ENCODE results near the gene PDIA4. TPM values are rescaled to one million over a fixed set of nuclear protein-coding genes. Genes with fewer than 3 reads are reported as not detected.

PDIA4 gene
- total and polyA plus RNA-seq, 2 of the 8 experiments (the other 6 are each of a cell fraction or from before 2014, with no cell fraction given), result 119 to 303 TPM

DNA sequence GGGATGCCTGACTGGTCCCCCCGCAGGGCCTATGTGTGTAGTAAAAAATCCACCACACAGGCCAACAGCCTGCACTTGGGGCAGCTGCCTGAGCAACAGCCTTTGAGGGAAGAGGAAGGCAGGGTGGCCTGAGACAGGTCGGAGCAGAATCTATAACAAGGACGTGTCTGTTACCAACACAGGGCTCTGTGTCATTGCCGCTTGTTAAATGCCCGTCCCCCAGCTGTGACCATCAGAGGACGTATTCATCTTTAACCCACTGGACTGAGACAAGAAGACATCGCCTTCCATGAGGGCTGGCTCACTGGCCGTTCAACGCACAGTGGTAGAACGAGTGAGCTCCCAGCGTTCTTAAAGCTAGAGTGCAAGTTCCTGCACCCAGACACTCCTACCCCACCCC, 7.8 kb downstream of the PDIA4 start:
- ChIA-PET POLR2A (ENCODE audit: partially characterized antibody) (interaction anchor here (0.7 to 1.8 kb wide), 3 partner anchors 9 to 33 kb away, joined by 3 to 5 read pairs (median 3); no protein-coding TSS in a partner anchor), CTCF (ENCODE audit: partially characterized antibody) (interaction anchor here (0.6 to 6.6 kb wide), 3 partner anchors 14 to 83 kb away, joined by 3 to 44 read pairs (median 3); no protein-coding TSS in a partner anchor)
- H3K14ac ChIP-seq (ENCODE audit: insufficient read length), result no peak overlapping the region
- H2BK20ac ChIP-seq (ENCODE audit: low read length), result no peak overlapping the region
- peaks cover 6 to 42% of the 10 kb centered on the region in 2 experiments for H3K79me2 ChIP-seq (ENCODE audit: control insufficient read depth in 1 of 2, insufficient read depth in 2 of 2, low read length in 2 of 2)
- H3K9me3 ChIP-seq (ENCODE audit: insufficient read depth in 2 of 2, low read depth in 1 of 2, low read length in 1 of 2), result no peaks in the 10 kb centered on the region
- no peak overlapping the region for H4K8ac ChIP-seq (ENCODE audit: extremely low read depth, insufficient read depth, low read length)
- no peak for DNase-seq (ENCODE audit: low read depth in 1 of 2, low spot score in 2 of 2)
- H3K23ac ChIP-seq (ENCODE audit: insufficient read length), result no peak overlapping the region
- H3K56ac ChIP-seq (replicated peaks; ENCODE audit: insufficient read length, low read depth, low read length), result no peak overlapping the region
- no peak overlapping the region for H3K4ac ChIP-seq (replicated peaks; ENCODE audit: insufficient read length, low read depth, low read length)
- no peak overlapping the region for H2BK15ac ChIP-seq (ENCODE audit: low read length)
- peaks cover 4 to 16% (median 9%) of the 10 kb centered on the region in 4 experiments for H3K4me1 ChIP-seq (replicated peaks in 1 of 4; ENCODE audit: control insufficient read depth in 3 of 4, insufficient read depth in 4 of 4, low read length in 3 of 4)
- H2BK120ac ChIP-seq (replicated peaks; ENCODE audit: low read depth, low read length), result no peak overlapping the region
- no peaks in the 10 kb centered on the region for H3K23me2 ChIP-seq (ENCODE audit: low read depth, low read length)
- H4K20me1 ChIP-seq (replicated peaks in 1 of 2; ENCODE audit: control insufficient read depth in 1 of 2, insufficient read depth in 2 of 2, low read length in 2 of 2), result peaks cover 0 to 18% of the 10 kb centered on the region in 2 experiments
- H4K5ac ChIP-seq (ENCODE audit: insufficient read length, low read depth, low read length), result no peak overlapping the region
- WGBS, 2 experiments (ENCODE audit: extremely low coverage in 1 of 2, insufficient coverage in 1 of 2, insufficient read length in 1 of 2, insufficient replicate concordance in 2 of 2, low coverage in 1 of 2, low lambda C conversion rate in 2 of 2, missing lambda C conversion rate in 1 of 2), result 93% methylated on average over 10 of the region's 11 CpGs; no CpG with 5 or more reads in 1 of the 2 experiments
- H4K91ac ChIP-seq (replicated peaks; ENCODE audit: insufficient read length, low read length), result no peak overlapping the region
- no peak overlapping the region for H2AK5ac ChIP-seq (ENCODE audit: low read depth, low read length)
- peaks cover 13% of the 10 kb centered on the region for H3K79me1 ChIP-seq (ENCODE audit: low read depth, low read length)
- H3K27ac ChIP-seq (ENCODE audit: low read depth, low read length), result no peak overlapping the region
- H3K9ac ChIP-seq (replicated peaks in 1 of 4; ENCODE audit: extremely low read depth in 1 of 4, low read depth in 3 of 4, low read length in 3 of 4), result no peak overlapping the region
- FAIRE-seq, result no peak
- H2AFZ ChIP-seq (ENCODE audit: low read length), result no peak overlapping the region
- H3K4me3 ChIP-seq (ENCODE audit: extremely low read depth in 1 of 4, insufficient read depth in 2 of 4, low read depth in 3 of 4, low read length in 4 of 4), result no peak overlapping the region
- no peak overlapping the region for H3K18ac ChIP-seq (ENCODE audit: extremely low read depth, low read length)
- no peaks in the 10 kb centered on the region for H3K27me3 ChIP-seq (replicated peaks in 1 of 4; ENCODE audit: control insufficient read depth in 3 of 4, extremely low read depth in 1 of 4, insufficient read depth in 3 of 4, low read length in 3 of 4)
- H3K4me2 ChIP-seq (ENCODE audit: insufficient read depth in 1 of 2, low read depth in 2 of 2, low read length in 2 of 2), result no peak overlapping the region
- H2BK12ac ChIP-seq (ENCODE audit: low read depth, low read length), result no peak overlapping the region
- H2BK5ac ChIP-seq (ENCODE audit: low read depth, low read length), result no peak overlapping the region
- peaks cover 16 to 43% (median 29%) of the 10 kb centered on the region in 4 experiments for H3K36me3 ChIP-seq (ENCODE audit: control insufficient read depth in 2 of 4, insufficient read depth in 4 of 4, low read length in 3 of 4)
- TF ChIP-seq SP2 (IDR thresholded peaks at IDR 0.05; ENCODE audit: low read length), result no peak
- TF ChIP-seq TBP (IDR thresholded peaks at IDR 0.05; ENCODE audit: low read depth, low read length), result no peak
- no peak for TF ChIP-seq SIX5 (IDR thresholded peaks at IDR 0.05; ENCODE audit: low read depth, low read length)
- no peak for TF ChIP-seq CEBPB (IDR thresholded peaks at IDR 0.05; ENCODE audit: low read depth, low read length)
- no peak for TF ChIP-seq POLR2A (IDR thresholded peaks at IDR 0.05; ENCODE audit: control extremely low read depth in 1 of 2, low read depth in 2 of 2, low read length in 2 of 2)
- TF ChIP-seq CBX8 (IDR thresholded peaks at IDR 0.05; ENCODE audit: borderline replicate concordance, low read depth, low read length), result no peak
- no peak for TF ChIP-seq RBBP5 (IDR thresholded peaks at IDR 0.05; ENCODE audit: borderline replicate concordance, low read depth, low read length)
- TF ChIP-seq NANOG (IDR thresholded peaks at IDR 0.05; ENCODE audit: insufficient read depth, low read depth, low read length, poor library complexity, severe bottlenecking), result no peak
- no peak for TF ChIP-seq SRF (IDR thresholded peaks at IDR 0.05; ENCODE audit: low read depth, low read length)
- no peak for TF ChIP-seq YY1 (IDR thresholded peaks at IDR 0.05; ENCODE audit: low read depth, low read length)
- no peak for TF ChIP-seq SIRT6 (IDR thresholded peaks at IDR 0.05; ENCODE audit: low read length)
- no peak for TF ChIP-seq EP300 (IDR thresholded peaks at IDR 0.05; ENCODE audit: borderline replicate concordance in 1 of 2, low read depth in 2 of 2, low read length in 2 of 2)
- TF ChIP-seq CHD2 (IDR thresholded peaks at IDR 0.05; ENCODE audit: low read length), result no peak
- TF ChIP-seq GABPA (IDR thresholded peaks at IDR 0.05; ENCODE audit: borderline replicate concordance, insufficient read depth, low read length), result no peak
- TF ChIP-seq, protein P1, sequence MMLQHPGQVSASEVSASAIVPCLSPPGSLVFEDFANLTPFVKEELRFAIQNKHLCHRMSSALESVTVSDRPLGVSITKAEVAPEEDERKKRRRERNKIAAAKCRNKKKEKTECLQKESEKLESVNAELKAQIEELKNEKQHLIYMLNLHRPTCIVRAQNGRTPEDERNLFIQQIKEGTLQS (IDR thresholded peaks at IDR 0.05; ENCODE audit: insufficient read depth, low read depth, low read length), result no peak
